ENCODE data around the gene HHAT.

- TF ChIP-seq YY1 (IDR thresholded peaks at IDR 0.05; ENCODE audit: insufficient read depth, insufficient read length) (no peak), ZNF274 (IDR thresholded peaks at IDR 0.05; ENCODE audit: low read depth, low read length) (no peak)
These were observed 242.9 kb downstream of the HHAT start for GRCh38 chr1:210571356-210572284.
